Stimulated activated CD4-positive, alpha-beta T cell treated with anti-CD3 and anti-CD28 coated beads, TNF-alpha, amount 100 ng/mL, for 48 hours (primary cell): ENCODE results near the gene DCAF4.
"Not testable (repeated sequence)": the region's sequence is repeated elsewhere in the genome, so short reads cannot be mapped to it uniquely, and the experiment has no call there.

Experiments
- DNase-seq, 3 donors: peaks; one replicate each; pipeline ENCODE4 v3.0.0-alpha.2; 2020; ENCODE audit warnings: low read depth in 3 of 3

Gene DCAF4

DNA sequence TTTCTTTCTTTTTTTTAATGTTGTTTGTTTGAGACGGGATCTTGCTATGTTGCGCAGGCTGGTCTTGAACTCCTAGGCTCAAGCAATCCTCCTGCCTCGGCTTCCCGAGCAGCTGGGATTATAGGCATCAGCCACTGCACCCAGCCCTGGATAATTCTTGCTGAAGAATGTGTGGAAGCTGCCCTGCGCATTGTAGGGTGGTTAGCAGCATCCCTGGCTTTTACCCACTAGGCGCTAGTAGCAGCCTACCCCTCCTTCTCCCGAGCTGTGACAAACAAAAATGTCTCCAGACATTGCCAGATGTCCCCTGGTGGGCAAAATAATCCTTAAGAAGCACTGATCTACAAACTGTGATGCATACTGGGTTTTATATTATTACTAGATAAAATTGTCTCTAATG is 6.6 kb downstream of the DCAF4 start:
- no peak for DNase-seq

GRCh38 chr14:72939630-72940029 is 13.4 kb downstream of the DCAF4 start:
- DNase-seq = no peak

- DNase-seq = no peak
Measured at GRCh38 chr14:72941286-72941985, 15.2 kb downstream of the DCAF4 start.

DNA sequence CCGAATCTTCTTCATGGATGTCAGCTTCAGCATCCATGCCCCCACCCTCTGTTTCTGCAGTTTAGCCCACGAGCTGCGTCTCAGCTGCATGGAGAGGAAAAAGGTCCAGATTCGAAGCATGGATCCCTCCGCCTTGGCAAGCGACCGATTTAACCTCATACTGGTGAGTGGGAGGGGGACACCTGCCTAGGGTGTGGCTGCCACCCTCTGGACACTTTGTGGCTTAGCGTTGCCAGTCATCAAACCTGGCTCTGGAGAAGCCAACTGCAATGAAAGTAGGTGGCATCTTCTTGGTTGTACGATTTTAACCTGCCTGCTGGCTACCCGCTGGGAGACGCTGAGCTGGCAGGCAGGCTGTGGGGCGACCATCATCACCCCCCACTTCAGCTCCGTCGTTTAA is 16.7 kb downstream of the DCAF4 start:
- DNase-seq = no peak

- DNase-seq = no peak
Measured at GRCh38 chr14:72943876-72944430, 17.7 kb downstream of the DCAF4 start.

DNA sequence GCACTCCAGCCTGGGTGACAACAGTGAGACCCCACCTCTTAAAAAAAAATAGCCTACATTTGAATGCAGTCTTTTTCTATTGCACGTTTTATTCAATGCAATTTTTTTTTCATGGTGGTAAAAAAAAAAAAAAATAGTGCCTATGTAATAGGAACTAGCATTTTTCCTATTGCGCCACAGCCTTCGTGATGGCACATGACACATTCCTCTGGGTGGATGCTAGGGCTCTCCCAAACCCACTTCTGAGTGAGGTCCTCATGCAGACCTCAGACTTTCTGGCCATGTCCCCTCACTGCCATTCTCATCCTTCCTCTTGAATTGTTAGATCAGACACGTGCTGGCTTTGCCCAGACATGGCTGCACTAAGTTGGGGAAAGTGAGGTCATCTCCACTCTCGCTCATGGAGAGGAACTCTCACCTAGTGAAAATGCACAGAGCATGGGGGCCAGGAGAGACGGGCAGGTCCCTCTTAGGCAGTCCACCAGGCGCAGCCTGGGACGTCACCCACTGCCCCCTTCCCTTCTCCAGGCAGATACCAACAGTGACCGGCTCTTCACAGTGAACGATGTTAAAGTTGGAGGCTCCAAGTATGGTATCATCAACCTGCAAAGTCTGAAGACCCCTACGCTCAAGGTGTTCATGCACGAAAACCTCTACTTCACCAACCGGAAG is 19.2 kb downstream of the DCAF4 start:
- no peak for DNase-seq

- DNase-seq = no peak
Measured at GRCh38 chr14:72946491-72946890, 20.2 kb downstream of the DCAF4 start.

- no peak for DNase-seq
Measured at GRCh38 chr14:72947366-72948160, 21.3 kb downstream of the DCAF4 start.

GRCh38 chr14:72948481-72949138 is 22.3 kb downstream of the DCAF4 start:
- peak; percentile 38 to 51 (median 50) for DNase-seq

GRCh38 chr14:72952171-72952570 is 25.9 kb downstream of the DCAF4 start:
- DNase-seq = no peak

DNA sequence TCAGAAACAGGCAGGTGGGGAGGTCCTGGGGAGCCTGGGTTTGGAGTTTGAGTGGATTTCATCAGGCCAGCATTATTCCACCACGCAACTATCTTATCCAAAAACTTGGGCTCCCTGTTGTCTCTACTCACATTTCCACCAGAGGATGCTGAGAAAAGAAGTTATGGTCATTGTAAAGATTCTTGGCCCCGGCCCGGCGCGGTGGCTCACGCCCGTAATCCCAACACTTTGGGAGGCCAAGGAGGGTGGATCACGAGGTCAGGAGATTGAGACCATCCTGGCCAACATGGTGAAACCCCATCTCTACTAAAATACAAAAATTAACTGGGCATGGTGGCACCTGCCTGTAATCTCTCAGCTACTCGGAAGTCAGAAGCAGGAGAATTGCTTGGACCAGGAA is 30.5 kb downstream of the DCAF4 start:
- not testable (repeated sequence) for DNase-seq

DNA sequence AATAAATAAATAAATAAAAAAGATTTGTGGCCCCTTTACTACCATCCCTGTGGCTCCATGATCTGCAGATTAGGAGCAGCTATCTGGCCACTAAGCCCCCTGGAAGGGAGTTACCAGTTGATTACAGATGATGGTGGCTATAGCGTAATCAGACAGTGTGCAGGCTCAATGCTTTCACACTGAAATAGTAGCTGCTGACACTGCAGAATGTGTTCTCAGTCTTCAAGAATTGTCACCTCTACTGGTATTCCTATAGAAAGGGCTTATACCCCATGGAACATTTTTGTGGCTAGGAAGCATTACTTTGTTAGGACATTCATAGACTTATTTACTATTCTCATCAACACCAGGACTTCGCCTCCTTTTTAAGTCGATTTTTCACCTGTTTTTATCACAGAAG is 30.9 kb downstream of the DCAF4 start:
- DNase-seq = no peak

DNA sequence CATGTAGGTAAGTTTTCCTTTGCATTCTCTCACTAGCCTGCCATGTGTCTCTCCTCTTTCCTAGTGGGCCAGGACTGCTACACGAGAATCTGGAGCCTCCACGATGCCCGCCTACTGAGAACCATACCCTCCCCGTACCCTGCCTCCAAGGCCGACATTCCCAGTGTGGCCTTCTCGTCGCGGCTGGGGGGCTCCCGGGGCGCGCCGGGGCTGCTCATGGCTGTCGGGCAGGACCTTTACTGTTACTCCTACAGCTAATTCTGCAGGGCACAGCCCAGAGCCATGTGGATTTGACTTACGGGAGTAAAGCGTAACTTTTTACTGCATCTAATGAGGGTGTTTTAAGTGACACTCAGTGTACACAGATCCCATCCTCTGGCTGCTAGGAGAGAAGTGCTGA is 32.3 kb downstream of the DCAF4 start:
- DNase-seq = no peak

GRCh38 chr14:72961016-72961415 is 34.8 kb downstream of the DCAF4 start:
- DNase-seq = not testable (repeated sequence)

DNA sequence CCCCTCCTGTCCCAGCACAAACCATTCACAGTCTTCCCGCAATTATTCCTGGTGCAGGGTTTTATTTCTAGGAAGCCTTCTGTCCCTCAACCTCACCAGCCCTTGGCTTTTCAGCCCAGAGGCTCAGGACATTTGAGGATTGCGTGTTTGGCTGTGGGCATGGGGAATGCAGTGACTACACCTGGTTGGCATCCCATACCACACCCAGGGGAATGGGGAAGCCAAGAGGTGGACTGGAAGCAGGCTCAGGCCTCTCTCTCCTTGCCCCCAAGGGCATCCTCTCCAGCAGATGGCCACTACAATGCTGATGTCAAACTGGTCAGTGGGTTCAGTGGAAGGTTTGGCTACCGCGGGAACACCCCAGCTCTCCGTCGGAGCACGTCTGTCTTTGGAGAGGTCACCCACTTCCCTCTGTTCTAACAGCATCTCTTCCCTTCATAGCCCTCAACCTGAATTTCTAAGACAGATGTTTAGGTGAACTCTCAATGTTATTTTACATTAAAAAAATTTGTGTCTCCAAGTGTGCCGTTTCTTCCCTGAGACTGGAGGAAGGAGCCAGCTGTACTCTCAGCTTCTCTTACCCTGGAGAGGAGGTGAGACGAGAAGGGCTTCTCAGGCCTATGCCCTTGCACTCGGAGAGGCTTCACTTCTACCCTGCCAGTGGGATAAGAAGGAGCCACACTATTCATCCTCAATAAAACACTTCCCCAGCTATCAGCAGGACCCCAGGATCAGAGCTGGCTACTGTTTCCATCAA is 35.5 kb downstream of the DCAF4 start:
- DNase-seq = no peak

DNA sequence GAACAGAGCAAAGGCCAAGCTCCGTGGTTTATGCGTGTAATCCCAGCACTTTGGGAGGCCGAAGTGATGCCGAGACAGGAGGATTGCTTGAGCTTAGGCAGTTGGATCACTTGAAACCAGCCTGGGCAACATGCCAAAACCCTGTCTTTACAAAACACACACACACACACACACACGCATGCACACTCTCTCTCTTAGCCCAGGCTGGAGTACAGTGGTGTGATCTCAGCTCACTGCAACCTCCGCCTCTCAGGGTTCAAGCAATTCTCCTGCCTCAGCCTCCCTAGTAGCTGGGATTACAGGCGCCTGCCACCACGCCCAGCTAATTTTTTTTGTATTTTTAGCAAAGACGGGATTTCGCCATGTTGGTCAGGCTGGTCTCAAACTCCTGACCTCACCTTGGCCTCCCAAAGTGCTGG is 36.1 kb downstream of the DCAF4 start:
- not testable (repeated sequence) for DNase-seq

DNA sequence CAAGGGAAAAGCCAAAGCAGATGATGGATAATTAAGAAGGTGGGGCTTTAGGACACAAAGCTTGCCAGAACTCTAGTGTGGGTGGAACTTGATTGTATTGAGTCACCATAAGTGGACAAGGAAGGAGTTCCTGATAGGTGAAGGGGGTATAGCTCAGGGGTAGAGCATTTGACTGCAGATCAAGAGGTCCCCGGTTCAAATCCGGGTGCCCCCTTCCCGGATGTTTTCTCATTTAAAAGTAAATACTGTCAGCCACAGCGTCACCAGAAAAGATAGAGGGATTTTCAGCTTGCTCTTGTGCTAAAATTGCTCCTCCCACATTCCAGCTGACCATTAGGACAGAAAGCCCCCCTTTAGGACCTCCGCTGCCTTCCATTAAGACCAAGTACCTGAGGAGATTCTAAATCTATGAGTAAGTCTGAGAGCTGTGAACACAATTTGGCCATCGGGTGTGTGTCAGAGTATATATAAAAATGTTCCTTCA is 36.6 kb downstream of the DCAF4 start:
- DNase-seq = no peak

DNA sequence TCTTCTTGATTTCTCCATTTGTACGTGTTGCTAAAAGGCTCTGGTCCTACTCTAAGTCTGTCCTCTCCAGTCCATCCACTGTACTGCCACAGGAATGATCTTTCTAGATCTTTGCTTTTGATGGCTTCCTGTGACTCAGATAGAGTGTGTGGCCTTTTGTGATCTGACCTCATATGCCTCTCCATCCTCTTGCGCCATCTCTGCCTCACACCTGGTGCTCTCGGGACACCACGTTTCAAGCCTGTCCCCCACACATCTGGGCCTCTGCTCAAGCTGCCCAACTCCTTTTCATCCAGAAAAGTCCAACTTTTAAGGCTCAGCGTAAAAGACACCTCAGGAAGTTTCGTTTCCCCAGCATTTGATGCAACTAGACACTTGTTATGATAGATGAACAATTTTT is 39.0 kb downstream of the DCAF4 start:
- no peak for DNase-seq

DNA sequence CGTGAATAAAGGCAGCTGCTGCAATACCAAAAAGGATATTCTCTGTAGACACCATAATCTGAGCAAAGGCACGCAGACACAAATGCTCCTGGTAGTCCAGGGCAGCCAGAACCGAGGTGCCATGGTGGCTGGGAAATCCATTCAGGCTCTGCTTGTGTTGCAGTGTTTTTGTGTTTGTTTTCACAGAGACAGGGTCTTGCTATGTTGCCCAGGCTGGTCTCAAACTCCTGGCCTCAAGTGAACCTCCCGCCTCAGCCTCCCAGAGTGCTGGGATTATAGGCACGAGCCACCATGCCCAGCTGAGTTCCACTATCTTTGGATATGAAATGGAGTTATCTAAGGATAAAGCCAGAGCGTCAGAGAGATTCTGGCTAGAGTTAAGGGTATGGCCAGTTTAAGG is 39.8 kb downstream of the DCAF4 start:
- no peak for DNase-seq

- DNase-seq = no peak
Measured at GRCh38 chr14:72968316-72968715, 42.1 kb downstream of the DCAF4 start.

DNA sequence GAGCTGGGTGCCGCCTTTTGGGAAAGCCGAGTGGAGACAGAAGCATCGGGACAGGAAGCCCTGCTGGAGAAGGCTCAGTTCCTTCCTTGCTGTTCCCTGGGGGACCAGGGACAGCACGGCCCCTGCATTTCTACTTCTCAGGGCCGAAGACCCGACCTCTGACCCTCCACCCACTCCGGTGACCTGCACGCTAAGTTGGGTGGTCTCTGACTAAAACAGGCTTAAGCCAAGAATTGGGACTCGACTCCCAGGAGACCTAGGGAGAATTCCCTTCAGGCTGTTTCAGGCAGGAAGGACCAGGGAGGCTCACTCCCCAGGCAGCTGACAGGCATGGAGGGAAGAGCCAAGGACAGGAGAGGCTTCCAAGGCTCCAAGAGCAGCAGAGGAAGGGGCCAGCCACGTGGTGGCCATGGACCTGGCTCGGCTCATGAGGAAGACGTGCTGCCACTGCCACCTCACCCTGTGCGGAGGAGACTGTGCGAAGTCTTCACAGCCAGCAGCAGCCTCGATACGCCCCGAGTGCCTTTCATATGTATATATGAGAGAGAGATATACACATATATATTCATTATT is 43.9 kb downstream of the DCAF4 start:
- no peak for DNase-seq
